ENCODE measurements around the gene SEPTIN12. TPM values are rescaled to one million over a fixed set of nuclear protein-coding genes. Genes with fewer than 3 reads are reported as not detected.
A peak's percentile ranks its signal among the peaks of the same experiment; 100 is the strongest.

SEPTIN12 gene
- total and polyA plus RNA-seq, 10 of the 15 experiments (the other 5 are each of a cell fraction or from before 2014, with no cell fraction given), result not detected

GRCh38 chr16:4802659-4803287, 14.6 kb upstream of the SEPTIN12 start (continued):
- TF ChIP-seq E2F8 (IDR thresholded peaks at IDR 0.05; ENCODE audit: low read depth, partially characterized antibody) (no peak), EZH2 (IDR thresholded peaks at IDR 0.05; ENCODE audit: borderline replicate concordance, control insufficient read depth, low read depth, low read length) (no peak), BHLHE40 (IDR thresholded peaks at IDR 0.05; ENCODE audit: borderline replicate concordance in 1 of 2, low read depth in 2 of 2, low read length in 1 of 2) (peak in 1 of 2 experiments; percentile 65; a peak in 2 of 4 replicates), NBN (IDR thresholded peaks at IDR 0.05) (no peak), CEBPZ (IDR thresholded peaks at IDR 0.05; ENCODE audit: low read depth, low read length) (peak; percentile 46), POLR2AphosphoS2 (IDR thresholded peaks at IDR 0.05; ENCODE audit: low read depth, low read length) (peak; percentile 61; the same call in 1 of the 2 replicates), SMC3 (IDR thresholded peaks at IDR 0.05; ENCODE audit: borderline replicate concordance, low read length) (no peak), STAT3 (IDR thresholded peaks at IDR 0.05; ENCODE audit: low read depth, low read length) (no peak), IKZF2 (IDR thresholded peaks at IDR 0.05) (no peak), ZBTB40 (IDR thresholded peaks at IDR 0.05; ENCODE audit: borderline replicate concordance) (no peak), SIX5 (IDR thresholded peaks at IDR 0.05; ENCODE audit: low read depth, low read length, severe bottlenecking) (no peak), PAX5 (IDR thresholded peaks at IDR 0.05; ENCODE audit: borderline replicate concordance, low read depth, low read length) (no peak), SP1 (IDR thresholded peaks at IDR 0.05; ENCODE audit: low read depth, low read length) (peak; percentile 98), RCOR1 (conservative IDR thresholded peaks at IDR 0.05; ENCODE audit: low read depth, low read length) (no peak), NFYB (IDR thresholded peaks at IDR 0.05; ENCODE audit: insufficient read depth, low read depth, low read length) (peak; percentile 97)
